Activated CD8-positive, alpha-beta memory T cell treated with anti-CD3 and anti-CD28 coated beads, Interleukin-2, amount 50 U/mL, for 1 hour (primary cell): Measurements from ENCODE around the gene LBX2.
"Not testable (repeated sequence)": the region's sequence is repeated elsewhere in the genome, so short reads cannot be mapped to it uniquely, and the experiment has no call there.

Experiments used
- DNase-seq: peaks from one replicate; pipeline ENCODE4 v3.0.0-alpha.2; 2020; ENCODE audit errors: extremely low read depth

The LBX2 gene

GRCh38 chr2:74482801-74483674 is 16.4 kb downstream of the LBX2 start, which contains the start of the genes CCDC142 and TTC31:
CCDC142 (minus strand) TSS chr2:74482998; CDS start chr2:74482837, 161 bp downstream.
TTC31 (plus strand) TSS chr2:74483081; CDS start chr2:74483096, 15 bp downstream.
- DNase-seq, result peak; percentile 90

GRCh38 chr2:74481961-74482800 is 17.2 kb downstream of the LBX2 start:
- DNase-seq, result no peak

- DNase-seq, result no peak
Measured at GRCh38 chr2:74481431-74481830, 18.0 kb downstream of the LBX2 start.

GRCh38 chr2:74474899-74475298 is 24.5 kb downstream of the LBX2 start:
- DNase-seq, result no peak

- no peak for DNase-seq
Measured at GRCh38 chr2:74474481-74474880, 24.9 kb downstream of the LBX2 start.

- DNase-seq, result no peak
Measured at GRCh38 chr2:74472945-74473258, 26.5 kb downstream of the LBX2 start.

- DNase-seq, result peak; percentile 97
Measured at GRCh38 chr2:74472086-74472944, 27.1 kb downstream of the LBX2 start, which contains the start of gene MRPL53. MRPL53 (minus strand) TSS chr2:74472680; CDS start chr2:74472660, 20 bp downstream.

GRCh38 chr2:74471332-74472065 is 27.9 kb downstream of the LBX2 start:
- DNase-seq, result no peak

- not testable (repeated sequence) for DNase-seq
Measured at GRCh38 chr2:74470742-74471141, 28.7 kb downstream of the LBX2 start.

GRCh38 chr2:74464406-74464805 is 35.0 kb downstream of the LBX2 start:
- DNase-seq, result no peak

- no peak for DNase-seq
Measured at GRCh38 chr2:74462786-74463105, 36.7 kb downstream of the LBX2 start.

- DNase-seq, result no peak
Measured at GRCh38 chr2:74462054-74462785, 37.2 kb downstream of the LBX2 start.

- no peak for DNase-seq
Measured at GRCh38 chr2:74461187-74462053, 38.0 kb downstream of the LBX2 start.

GRCh38 chr2:74460187-74460586 is 39.2 kb downstream of the LBX2 start:
- DNase-seq, result not testable (repeated sequence)

GRCh38 chr2:74459503-74460118 is 39.8 kb downstream of the LBX2 start:
- not testable (repeated sequence) for DNase-seq

GRCh38 chr2:74458938-74459363 is 40.5 kb downstream of the LBX2 start:
- DNase-seq, result no peak

GRCh38 chr2:74458132-74458937 is 41.1 kb downstream of the LBX2 start, which contains the start of gene WBP1:
WBP1 (plus strand) TSS chr2:74458438; CDS start chr2:74458603, 165 bp downstream.
- peak; percentile 99 for DNase-seq
